B cell (primary cell): Measurements from ENCODE around the gene IL22RA1. TPM values are rescaled to one million over a fixed set of nuclear protein-coding genes. Genes with fewer than 3 reads are reported as not detected.

Experiments used
- ATAC-seq: fragments of 200-7000 bp; cut with Tn5 transposase; one replicate; pipeline ENCODE4 v1.10.0; 2021; ENCODE audit warnings: low read depth, mild to moderate bottlenecking, moderate number of reproducible peaks, moderate library complexity
- CTCF ChIA-PET: fragments of 350-600 bp; sonication (Branson Sonifier 250); formaldehyde crosslinking; loops from one replicate; lab custom pipeline; 2021; ENCODE audit warnings: antibody characterized with exemption, inconsistent platforms; lab: Charles Lee
- POLR2A ChIA-PET: fragments of 350-600 bp; sonication (Branson Sonifier 250); formaldehyde crosslinking; loops from one replicate; lab custom pipeline; 2021; ENCODE audit warnings: antibody characterized with exemption; lab: Charles Lee
- DNase-seq: peaks from one replicate; pipeline ENCODE4 v3.0.0; 2013
- H2AFZ ChIP-seq: 2 replicates; pipeline ENCODE4 v1.6.1; 2012; ENCODE audit warnings: mild to moderate bottlenecking, low read depth, low read length; ENCODE audit not compliant: insufficient read depth, poor library complexity, severe bottlenecking
- H3K27ac ChIP-seq, 2 donors: 1 replicate in 1 of 2; 2 replicates in 1 of 2; pipeline ENCODE4 v1.5.1; 2012 to 2013; ENCODE audit warnings: low read length in 2 of 2, mild to moderate bottlenecking in 2 of 2, moderate library complexity in 1 of 2
- H3K27me3 ChIP-seq, 4 experiments: fragments of 200-600 bp in 1 of 4; sonication (generic) in 1 of 4; replicated peaks in 1 of 4; 1 replicate in 2 of 4; 2 replicates in 2 of 4; pipeline versions ENCODE4 v1.6.1 to v1.7.0; 2013 to 2016; ENCODE audit warnings: low read length in 3 of 4, mild to moderate bottlenecking in 2 of 4, mixed read lengths in 1 of 4, moderate library complexity in 1 of 4; ENCODE audit not compliant: insufficient read depth in 4 of 4, control insufficient read depth in 3 of 4; ENCODE audit errors: control extremely low read depth in 1 of 4
- H3K36me3 ChIP-seq, 2 experiments: replicated peaks in 1 of 2; 1 replicate in 1 of 2; 2 replicates in 1 of 2; pipeline versions ENCODE4 v1.6.1 to v1.7.1; 2013; ENCODE audit warnings: low read length in 1 of 2; ENCODE audit not compliant: insufficient read depth in 2 of 2, control insufficient read depth in 1 of 2; ENCODE audit errors: control extremely low read depth in 1 of 2, extremely low read depth in 1 of 2
- H3K4me1 ChIP-seq, 2 donors: fragments of 200-600 bp in 1 of 2; sonication (generic) in 1 of 2; 1 replicate in 1 of 2; 2 replicates in 1 of 2; pipeline versions ENCODE4 v1.5.1 to v1.6.1; 2013 to 2017; ENCODE audit warnings: low read length in 2 of 2; ENCODE audit not compliant: control insufficient read depth in 2 of 2, insufficient read depth in 2 of 2
- H3K4me2 ChIP-seq: replicated peaks from 2 replicates; pipeline ENCODE3; 2012; ENCODE audit warnings: mild to moderate bottlenecking, low read depth, low read length; ENCODE audit not compliant: poor library complexity, severe bottlenecking
- H3K4me3 ChIP-seq, 5 experiments: fragments of 200-600 bp in 1 of 5; sonication (generic) in 1 of 5; 1 replicate in 3 of 5; 2 replicates in 2 of 5; pipeline versions ENCODE4 v1.5.1 to v1.7.0; 2011 to 2016; ENCODE audit warnings: low read length in 4 of 5, mild to moderate bottlenecking in 4 of 5, low read depth in 2 of 5, control low read depth in 1 of 5, moderate library complexity in 1 of 5; ENCODE audit not compliant: insufficient read depth in 1 of 5; ENCODE audit errors: control extremely low read depth in 1 of 5, extremely low read depth in 1 of 5
- H3K79me2 ChIP-seq: fragments of 200-600 bp; sonication (generic); one replicate; pipeline ENCODE4 v1.6.0; 2016; ENCODE audit warnings: low read length; ENCODE audit not compliant: control insufficient read depth, insufficient read depth
- H3K9ac ChIP-seq: fragments of 200-600 bp; sonication (generic); 2 replicates; pipeline ENCODE4 v1.6.1; 2017; ENCODE audit warnings: mild to moderate bottlenecking, low read length, moderate library complexity
- H3K9me3 ChIP-seq, 3 donors: one replicate each; pipeline versions ENCODE4 v1.6.1 to v1.7.1; 2013; ENCODE audit warnings: low read length in 2 of 3; ENCODE audit not compliant: control insufficient read depth in 2 of 3, insufficient read depth in 1 of 3; ENCODE audit errors: control extremely low read depth in 1 of 3
- H4K20me1 ChIP-seq: 2 replicates; pipeline ENCODE4 v1.6.0; 2012; ENCODE audit warnings: mild to moderate bottlenecking, low read length; ENCODE audit not compliant: insufficient read depth, control insufficient read depth, poor library complexity, severe bottlenecking
- H3K27ac Mint-ChIP-seq: one replicate; pipeline ENCODE4 v1.8.0; 2021; ENCODE audit warnings: mixed read lengths
- H3K27me3 Mint-ChIP-seq: one replicate; pipeline ENCODE4 v1.8.0; 2021; ENCODE audit warnings: mixed read lengths
- H3K4me1 Mint-ChIP-seq: one replicate; pipeline ENCODE4 v1.8.0; 2021; ENCODE audit warnings: mixed read lengths
- H3K4me3 Mint-ChIP-seq: one replicate; pipeline ENCODE4 v1.8.0; 2021; ENCODE audit warnings: mixed read lengths
- H3K9me3 Mint-ChIP-seq: one replicate; pipeline ENCODE4 v1.8.0; 2022; ENCODE audit warnings: mixed read lengths; ENCODE audit not compliant: insufficient read depth
- CTCF ChIP-seq: fragments of 200-600 bp; IDR thresholded peaks from one replicate; pipeline ENCODE4 v1.8.0; 2022; ENCODE audit warnings: antibody characterized with exemption, mild to moderate bottlenecking
- EZH2 ChIP-seq: IDR thresholded peaks from 2 replicates; pipeline ENCODE4 v1.6.1; 2012; ENCODE audit warnings: borderline replicate concordance, low read depth, mild to moderate bottlenecking, moderate library complexity, low read length; ENCODE audit not compliant: insufficient read depth, poor library complexity, severe bottlenecking
- WGBS: methylation state at CpG from one replicate; pipeline ENCODE4 v1.1.5; 2013; ENCODE audit warnings: missing lambda C conversion rate; ENCODE audit not compliant: insufficient coverage; 5-methylcytosine and 5-hydroxymethylcytosine counted together
- intact Hi-C: fragments of 100-400 bp; cut with micrococcal nuclease; formaldehyde crosslinking; loops from one replicate; pipeline ENCODE4 v1.10.0; 2022
- polyA plus RNA-seq: library from polyadenylated mRNA; depleted of rRNA; stranded (reverse); fragments of >200 nt; gene quantifications from 2 replicates; pipeline ENCODE4 v1.2.3, GENCODE V29; 2012
- total RNA-seq, 2 donors: library from RNA; stranded (reverse); fragments of 120-200 nt in 1 of 2; gene quantifications; 1 replicate in 1 of 2; 2 replicates in 1 of 2; pipeline versions ENCODE4 v1.2.3 to v1.2.4, GENCODE V29; 2013 to 2022

The IL22RA1 gene
- total and polyA plus RNA-seq, 2 donors (not counting 1 experiment from before 2014, with no cell fraction given) = 0.10 TPM

- Histone ChIP-seq H3K9ac (no peak overlapping the region), H3K4me3 (no peak overlapping the region), H4K20me1 (no peaks in the 10 kb centered on the region), H3K27me3 (no peaks in the 10 kb centered on the region), H3K9me3 (no peaks in the 10 kb centered on the region), H3K27ac (peak overlapping the region; percentile 79 to 85), H3K4me2 (peak overlapping the region; percentile 75), H3K79me2 (peaks cover 2% of the 10 kb centered on the region), H3K4me1 (peaks cover 47 to 65% of the 10 kb centered on the region in 2 donors), H3K36me3 (no peaks in the 10 kb centered on the region), H2AFZ (no peak overlapping the region)
- ChIA-PET POLR2A (interaction anchor here (0.5 to 1.2 kb wide), 4 partner anchors 12 to 705 kb away, joined by 4 to 10 read pairs (median 5); no protein-coding TSS in a partner anchor), CTCF (interaction anchor here (1.0 to 19.0 kb wide), 5 partner anchors 7 to 395 kb away, joined by 3 to 616 read pairs (median 115); no protein-coding TSS in a partner anchor)
- H3K27ac Mint-ChIP-seq = peak overlapping the region; percentile 97
- 90% methylated on average over 2 of the region's 5 CpGs for WGBS
- intact Hi-C loops = loop anchor here (1.0 to 2.0 kb wide), 4 partner anchors 41 to 839 kb away; no protein-coding TSS in a partner anchor
- no peaks in the 10 kb centered on the region for H3K27me3 Mint-ChIP-seq
- H3K4me3 Mint-ChIP-seq = peak overlapping the region; percentile 78
- no peaks in the 10 kb centered on the region for H3K9me3 Mint-ChIP-seq
- ATAC-seq (peak; percentile 7), DNase-seq (no peak)
- peaks cover 72% of the 10 kb centered on the region for H3K4me1 Mint-ChIP-seq
- TF ChIP-seq CTCF (no peak), EZH2 (no peak)
Observed at GRCh38 chr1:24191860-24192259, 48.9 kb upstream of the IL22RA1 start.

- no peak overlapping the region for H3K9ac ChIP-seq
- peak; percentile 42 for ATAC-seq
- no peaks in the 10 kb centered on the region for H4K20me1 ChIP-seq
- Mint-ChIP-seq H3K27ac (peak overlapping the region; percentile 97), H3K27me3 (no peaks in the 10 kb centered on the region), H3K9me3 (no peaks in the 10 kb centered on the region), H3K4me3 (peak overlapping the region; percentile 78), H3K4me1 (peaks cover 78% of the 10 kb centered on the region)
- no peaks in the 10 kb centered on the region for H3K36me3 ChIP-seq
- H3K4me3 ChIP-seq = peak overlapping the region in 1 of 5 experiments; percentile 34
- H3K79me2 ChIP-seq = peaks cover 10% of the 10 kb centered on the region
- DNase-seq = peak; percentile 83
- TF ChIP-seq CTCF (no peak), EZH2 (no peak)
- H3K4me1 ChIP-seq = peaks cover 54 to 72% of the 10 kb centered on the region in 2 donors
- CTCF ChIA-PET = interaction anchor here (0.6 to 19.0 kb wide), 15 partner anchors 8 to 657 kb away, joined by 3 to 616 read pairs (median 5); partner anchors contain the start of gene SRRM1
- H3K9me3 ChIP-seq = no peaks in the 10 kb centered on the region
- H3K27me3 ChIP-seq = no peaks in the 10 kb centered on the region
- 0% methylated on average over 3 of the region's 3 CpGs for WGBS
- intact Hi-C loops = loop anchor here (1.0 to 2.0 kb wide), 6 partner anchors 40 to 840 kb away; partner anchors contain the start of genes NIPAL3 and RCAN3
- H3K27ac ChIP-seq = peak overlapping the region; percentile 79 to 85
- POLR2A ChIA-PET = interaction anchor here (0.6 to 2.4 kb wide), 9 partner anchors 8 to 554 kb away, joined by 3 to 15 read pairs (median 5); partner anchors contain the start of gene CLIC4
- H2AFZ ChIP-seq = no peak overlapping the region
- H3K4me2 ChIP-seq = peak overlapping the region; percentile 75
Observed at GRCh38 chr1:24190983-24191461, 48.1 kb upstream of the IL22RA1 start.
